ENCODE data around the gene HLA-DMB. TPM values are rescaled to one million over a fixed set of nuclear protein-coding genes. Genes with fewer than 3 reads are reported as not detected.
A peak's percentile ranks its signal among the peaks of the same experiment; 100 is the strongest.

The HLA-DMB gene
- total RNA-seq, 1 experiment from 2014 or later, result 1.1 TPM

- no peak for TF ChIP-seq STAT6 (CRISPR knock-in tag; conservative IDR thresholded peaks at IDR 0.05; ENCODE audit: low read depth)
- TF ChIP-seq HMGXB4 (CRISPR knock-in tag; IDR thresholded peaks at IDR 0.05), result peak; percentile 72; the same call in 1 of the 2 replicates
- TF ChIP-seq CREB1 (CRISPR knock-in tag; IDR thresholded peaks at IDR 0.05), result no peak
- TF ChIP-seq FOXP4 (CRISPR knock-in tag; IDR thresholded peaks at IDR 0.05), result peak; percentile 41; the same call in 1 of the 2 replicates
- TF ChIP-seq ZNF396 (CRISPR knock-in tag; IDR thresholded peaks at IDR 0.05; ENCODE audit: borderline replicate concordance), result no peak
- TF ChIP-seq ZNF416 (CRISPR knock-in tag; IDR thresholded peaks at IDR 0.05), result no peak
- TF ChIP-seq TEAD4 (CRISPR knock-in tag; IDR thresholded peaks at IDR 0.05), result peak; percentile 34; the same call in 1 of the 2 replicates
- no peak for TF ChIP-seq PRDM15 (CRISPR knock-in tag; IDR thresholded peaks at IDR 0.05)
- peak; percentile 81 for TF ChIP-seq ARID4B (CRISPR knock-in tag; IDR thresholded peaks at IDR 0.05; ENCODE audit: borderline replicate concordance)
- TF ChIP-seq RELA (CRISPR knock-in tag; IDR thresholded peaks at IDR 0.05; ENCODE audit: borderline replicate concordance), result no peak
- no peak for TF ChIP-seq ZNF232 (CRISPR knock-in tag; IDR thresholded peaks at IDR 0.05)
- TF ChIP-seq MAX (CRISPR knock-in tag; IDR thresholded peaks at IDR 0.05), result peak; percentile 19; the same call in 1 of the 2 replicates
- 0 out of 2 replicates have a peak, but pooled peaks have one; percentile 55 for TF ChIP-seq TCF7 (CRISPR knock-in tag; IDR thresholded peaks at IDR 0.05; ENCODE audit: low read depth)
- no peak for TF ChIP-seq NR2C2 (CRISPR knock-in tag; IDR thresholded peaks at IDR 0.05)
- peak; percentile 83 for TF ChIP-seq ETV6 (CRISPR knock-in tag; IDR thresholded peaks at IDR 0.05)
- peak; percentile 69 for TF ChIP-seq ZBTB43 (CRISPR knock-in tag; IDR thresholded peaks at IDR 0.05)
- no peak for TF ChIP-seq PRRX2 (CRISPR knock-in tag; IDR thresholded peaks at IDR 0.05)
- TF ChIP-seq NFE2L1 (CRISPR knock-in tag; IDR thresholded peaks at IDR 0.05), result 0 out of 2 replicates have a peak, but pooled peaks have one; percentile 32
- TF ChIP-seq MLX (CRISPR knock-in tag; IDR thresholded peaks at IDR 0.05), result no peak
- TF ChIP-seq KAT7 (CRISPR knock-in tag; IDR thresholded peaks at IDR 0.05; ENCODE audit: borderline replicate concordance), result peak; percentile 73; the same call in 1 of the 2 replicates
- no peak for TF ChIP-seq TEAD1 (CRISPR knock-in tag; IDR thresholded peaks at IDR 0.05)
Measured at GRCh38 chr6:32972353-32973143, 31.7 kb upstream of the HLA-DMB start (continued).

All from WTC11 (cell line).